NCI-H2107 treated with DMSO at 0.1 percent for 48 hours (cell line): ENCODE measurements around the gene SCAPER.
"Not testable (repeated sequence)": the region's sequence is repeated elsewhere in the genome, so short reads cannot be mapped to it uniquely, and the experiment has no call there.

Experiments
- DNase-seq: peaks from one replicate; lab custom pipeline; 2025; ENCODE audit not compliant: unreplicated experiment; lab: John Stamatoyannopoulos, UW

The SCAPER gene

GRCh38 chr15:76916369-76916768, 11.2 kb upstream of the SCAPER start:
- no peak for DNase-seq

- no peak for DNase-seq
These were observed 8.6 kb upstream of the SCAPER start for GRCh38 chr15:76913737-76914136.

GRCh38 chr15:76912430-76912829, 7.3 kb upstream of the SCAPER start:
- no peak for DNase-seq

- no peak for DNase-seq
These were observed 715 bp upstream of the SCAPER start for GRCh38 chr15:76905855-76906254.

GRCh38 chr15:76904461-76905012, 603 bp downstream of the SCAPER start:
- no peak for DNase-seq

GRCh38 chr15:76903251-76903681, 1.9 kb downstream of the SCAPER start:
- no peak for DNase-seq

GRCh38 chr15:76901965-76902364, 3.2 kb downstream of the SCAPER start:
- DNase-seq, result no peak

- not testable (repeated sequence) for DNase-seq
These were observed 5.2 kb downstream of the SCAPER start for GRCh38 chr15:76899931-76900310.

- DNase-seq, result not testable (repeated sequence)
These were observed 5.8 kb downstream of the SCAPER start for GRCh38 chr15:76899176-76899930.

GRCh38 chr15:76898102-76898501, 7.0 kb downstream of the SCAPER start:
- no peak for DNase-seq

- no peak for DNase-seq
These were observed 11.0 kb downstream of the SCAPER start for GRCh38 chr15:76894174-76894573.

GRCh38 chr15:76892836-76893235, 12.3 kb downstream of the SCAPER start:
- DNase-seq, result not testable (repeated sequence)

- DNase-seq, result not testable (repeated sequence)
These were observed 17.6 kb downstream of the SCAPER start for GRCh38 chr15:76887280-76888141.

GRCh38 chr15:76885212-76885611, 19.9 kb downstream of the SCAPER start:
- DNase-seq, result no peak

- no peak for DNase-seq
These were observed 29.2 kb downstream of the SCAPER start for GRCh38 chr15:76875911-76876310.

- DNase-seq, result not testable (repeated sequence)
These were observed 32.1 kb downstream of the SCAPER start for GRCh38 chr15:76873066-76873465.

GRCh38 chr15:76871930-76872329, 33.2 kb downstream of the SCAPER start:
- DNase-seq, result no peak

GRCh38 chr15:76868740-76869139, 36.4 kb downstream of the SCAPER start:
- no peak for DNase-seq

- DNase-seq, result peak; percentile 0
These were observed 38.3 kb downstream of the SCAPER start for GRCh38 chr15:76866716-76867321.

- DNase-seq, result no peak
These were observed 39.1 kb downstream of the SCAPER start for GRCh38 chr15:76866008-76866407.

- DNase-seq, result no peak
These were observed 39.6 kb downstream of the SCAPER start for GRCh38 chr15:76865548-76865991.
